RCC 7860 (cell line): Measurements from ENCODE around the gene PIK3CB.
"Not testable (repeated sequence)": the region's sequence is repeated elsewhere in the genome, so short reads cannot be mapped to it uniquely, and the experiment has no call there.

Experiments used
- DNase-seq: peaks from one replicate; pipeline ENCODE4 v3.0.0-alpha.2; 2015; ENCODE audit warnings: low spot score
- FAIRE-seq: peaks from 2 replicates; lab custom pipeline; 2012; peaks lifted over from hg19 to GRCh38; lab: Jason Lieb, UNC

Gene PIK3CB

GRCh38 chr3:138688871-138689299 is 145.8 kb downstream of the PIK3CB start:
- FAIRE-seq (no peak), DNase-seq (no peak)

DNA sequence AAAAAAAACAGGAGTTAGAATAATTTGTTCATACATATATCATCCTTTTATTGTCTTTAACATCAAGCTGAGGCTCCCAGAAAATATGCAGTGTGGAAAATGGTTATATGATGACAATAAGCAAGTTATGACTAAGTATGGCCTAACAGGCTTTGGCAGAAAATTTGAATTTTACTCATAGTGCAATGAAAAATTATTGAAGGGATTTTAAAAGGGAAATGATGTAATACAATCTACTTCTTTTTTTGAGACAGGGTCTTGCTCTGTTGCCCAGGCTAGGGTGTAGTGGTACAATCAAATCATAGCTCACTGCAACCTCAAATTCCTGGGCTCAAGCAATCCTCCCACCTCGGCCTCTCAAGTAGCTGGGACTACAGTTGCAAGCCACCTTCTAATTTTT is 147.5 kb downstream of the PIK3CB start:
- DNase-seq, result no peak
- FAIRE-seq, result no peak

DNA sequence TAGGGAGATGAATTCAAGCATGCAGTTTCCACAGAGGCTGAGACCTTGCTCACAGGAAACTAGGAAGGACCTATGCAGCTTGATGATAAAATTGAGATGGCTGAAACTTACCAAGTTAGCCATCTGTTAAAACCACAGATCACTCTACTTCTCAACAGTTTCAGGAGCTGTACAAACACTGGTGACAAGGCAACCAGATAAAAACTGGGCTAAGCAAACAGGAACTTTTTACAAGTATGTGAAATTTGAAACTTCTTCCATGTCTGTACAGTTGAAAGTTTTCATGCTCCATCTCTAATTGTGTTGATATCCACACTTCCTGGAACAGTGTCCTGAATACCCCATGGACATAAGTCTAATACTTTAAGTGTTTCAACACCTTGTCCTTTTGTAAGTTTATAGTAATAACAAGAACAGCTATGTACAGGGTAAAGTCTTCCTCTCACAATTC is 147.9 kb downstream of the PIK3CB start:
- DNase-seq, result peak; percentile 87
- peak; percentile 95 for FAIRE-seq

- FAIRE-seq, result no peak
- no peak for DNase-seq
Measured at GRCh38 chr3:138684396-138684795, 150.3 kb downstream of the PIK3CB start.

GRCh38 chr3:138682648-138683047 is 152.1 kb downstream of the PIK3CB start:
- DNase-seq (no peak), FAIRE-seq (no peak)

DNA sequence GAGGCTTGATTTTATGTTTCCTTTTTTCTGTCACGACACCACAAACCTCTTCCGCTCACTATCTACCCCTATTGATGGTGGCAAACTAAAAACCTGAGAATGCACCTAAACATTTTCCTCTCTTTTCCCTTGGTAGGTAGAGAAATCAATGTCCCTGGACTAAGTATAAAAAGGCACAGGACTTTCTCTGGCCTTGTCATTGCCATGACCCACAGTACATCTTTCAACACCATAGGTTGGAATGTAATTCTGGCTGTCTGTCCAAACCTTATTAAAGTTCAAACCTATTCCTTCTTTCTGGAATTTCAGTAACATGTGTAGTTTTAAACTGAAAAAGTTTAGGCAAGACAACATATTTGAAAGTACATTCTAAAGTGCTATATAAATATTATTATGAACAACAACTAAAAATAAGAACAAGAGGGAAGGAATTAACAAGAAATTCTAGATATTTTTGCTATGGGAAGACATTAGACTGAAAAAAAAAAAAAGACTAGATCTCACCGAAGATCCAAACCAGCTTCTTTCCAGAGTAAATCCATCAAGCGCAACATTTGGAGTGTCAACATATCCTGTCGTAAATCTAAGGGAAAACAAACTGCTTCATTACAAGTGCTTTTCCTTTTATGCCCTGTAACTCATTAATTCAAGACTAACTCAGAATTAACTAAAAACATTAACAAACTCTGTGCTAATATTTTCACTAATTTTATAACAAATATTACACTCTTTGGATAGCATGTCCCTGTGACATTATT is 153.1 kb downstream of the PIK3CB start:
- FAIRE-seq (no peak), DNase-seq (no peak)

- not testable (repeated sequence) for DNase-seq, FAIRE-seq
Measured at GRCh38 chr3:138680974-138681373, 153.8 kb downstream of the PIK3CB start.

DNA sequence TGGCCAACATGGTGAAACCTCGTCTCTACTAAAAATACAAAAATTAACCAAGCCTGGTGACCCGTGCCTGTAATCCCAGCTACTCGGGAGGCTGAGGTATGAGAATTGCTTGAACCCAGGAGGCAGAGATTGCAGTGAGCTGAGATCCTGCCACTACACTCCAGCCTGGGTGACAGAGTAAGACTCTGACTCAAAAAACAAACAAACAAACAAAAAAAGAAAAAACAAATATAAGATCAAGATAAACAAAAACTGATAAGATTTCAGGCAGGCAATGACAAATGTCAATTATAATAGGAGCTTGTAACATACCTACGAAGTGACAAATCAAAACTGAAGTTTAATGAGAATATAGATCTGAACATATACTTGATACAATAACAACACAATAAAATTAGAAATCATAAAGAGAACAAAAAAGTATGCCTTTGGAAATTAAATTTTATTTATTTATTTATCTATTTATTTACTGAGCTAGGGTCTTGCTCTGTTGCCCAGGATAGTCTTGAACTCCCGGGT is 155.8 kb downstream of the PIK3CB start:
- DNase-seq, result no peak
- FAIRE-seq, result peak; percentile 48

GRCh38 chr3:138678086-138678485 is 156.6 kb downstream of the PIK3CB start:
- DNase-seq (peak; percentile 54), FAIRE-seq (peak; percentile 89)

DNA sequence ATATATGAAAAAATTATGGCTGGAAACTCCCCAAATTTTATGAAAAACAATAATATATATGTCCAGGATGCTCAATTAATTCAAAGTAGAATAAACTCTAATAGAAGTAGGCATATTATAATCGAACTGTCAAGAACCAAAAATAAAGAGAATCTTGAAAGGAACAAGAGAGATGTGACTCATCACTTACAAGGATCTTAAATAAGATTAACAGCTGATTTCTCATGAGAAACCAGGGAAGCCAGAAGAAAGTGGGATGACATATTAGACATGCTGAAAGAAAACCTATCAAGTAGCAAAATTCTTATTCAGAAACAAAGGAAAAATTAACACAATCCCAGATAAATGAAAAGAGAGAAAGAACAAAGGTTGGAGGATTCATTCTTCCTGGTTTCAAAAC is 159.3 kb downstream of the PIK3CB start:
- FAIRE-seq, result no peak
- DNase-seq, result no peak

- FAIRE-seq, result no peak
- peak; percentile 28 for DNase-seq
Measured at GRCh38 chr3:138673641-138674530, 160.8 kb downstream of the PIK3CB start.

DNA sequence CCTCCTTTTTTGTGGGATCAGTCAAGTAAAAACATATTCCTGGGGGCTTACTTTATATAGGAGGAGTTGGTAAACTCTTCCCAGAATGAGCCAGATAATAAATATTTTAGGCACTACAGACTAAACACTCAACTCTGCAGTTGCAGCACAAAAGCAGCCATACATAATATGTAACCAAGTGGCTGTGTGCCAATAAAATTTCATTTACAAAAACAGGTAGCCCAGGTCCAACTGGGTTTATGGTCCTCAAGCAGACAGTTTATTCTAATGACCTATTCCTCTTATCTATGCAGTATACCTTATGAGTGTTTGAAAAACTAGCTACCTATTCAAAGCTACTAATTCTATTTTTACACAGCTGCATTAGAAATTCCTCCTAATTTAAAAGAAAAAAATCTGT is 164.3 kb downstream of the PIK3CB start:
- no peak for DNase-seq
- FAIRE-seq, result no peak

GRCh38 chr3:138668107-138668506 is 166.6 kb downstream of the PIK3CB start:
- DNase-seq (no peak), FAIRE-seq (no peak)

DNA sequence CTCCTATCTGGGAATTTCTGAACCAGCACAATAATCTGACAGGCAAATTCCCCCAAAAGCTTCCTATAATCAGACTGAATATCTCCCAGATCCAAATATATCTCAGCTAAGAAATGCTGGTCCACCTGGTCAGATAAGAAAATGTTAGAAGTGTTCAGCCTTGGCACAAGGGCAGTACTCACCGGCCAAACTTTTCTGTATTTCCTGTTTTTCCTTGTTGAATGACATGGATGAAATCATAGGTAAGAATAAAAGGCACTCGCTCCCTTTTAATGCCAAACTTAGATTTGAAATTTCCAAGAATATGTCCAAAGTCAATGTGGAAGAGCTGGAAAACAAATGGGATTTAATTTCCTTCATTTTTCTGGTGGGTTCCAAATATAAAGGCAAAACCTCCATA is 177.2 kb downstream of the PIK3CB start:
- no peak for FAIRE-seq
- DNase-seq, result no peak

DNA sequence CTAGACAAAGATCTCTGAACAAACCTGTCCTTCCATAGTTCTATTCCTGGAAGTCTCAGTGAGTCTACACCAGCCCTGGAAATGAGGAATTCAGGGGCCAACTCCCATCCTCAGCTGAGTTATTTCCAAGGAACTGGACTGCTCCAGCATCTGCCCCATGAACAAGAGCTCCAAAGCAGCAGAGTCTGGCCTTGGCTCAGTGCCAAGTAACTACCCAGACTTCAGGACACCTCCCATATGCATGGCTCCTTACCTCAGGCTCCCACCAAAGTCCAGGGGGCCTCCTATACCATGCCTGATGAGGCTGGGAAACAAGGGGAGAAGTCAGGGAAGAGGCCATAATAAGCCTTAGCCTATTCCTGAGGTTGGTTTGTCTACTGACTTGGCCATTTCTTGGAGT is 181.2 kb downstream of the PIK3CB start:
- DNase-seq (no peak), FAIRE-seq (no peak)

DNA sequence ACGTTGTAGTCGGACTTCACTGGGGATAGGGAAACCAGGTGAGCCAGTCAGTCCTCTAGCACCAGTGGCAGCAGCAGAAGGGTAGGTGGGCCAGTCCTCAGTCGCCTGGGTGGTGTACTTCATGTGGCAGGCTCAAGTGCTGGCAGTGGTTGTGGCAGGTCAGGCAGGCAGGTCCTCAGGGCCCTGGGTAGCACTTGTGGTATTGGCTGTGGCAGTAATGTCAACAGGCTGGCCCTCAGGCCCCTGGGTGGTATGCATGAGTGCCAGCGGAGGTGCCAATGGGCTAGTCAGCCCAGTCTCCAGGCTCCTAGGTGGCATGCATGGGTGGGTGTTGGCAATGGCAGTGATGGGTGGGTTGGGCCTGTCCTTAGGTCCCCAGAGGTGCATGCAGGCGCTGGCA is 185.6 kb downstream of the PIK3CB start:
- FAIRE-seq (no peak), DNase-seq (no peak)

DNA sequence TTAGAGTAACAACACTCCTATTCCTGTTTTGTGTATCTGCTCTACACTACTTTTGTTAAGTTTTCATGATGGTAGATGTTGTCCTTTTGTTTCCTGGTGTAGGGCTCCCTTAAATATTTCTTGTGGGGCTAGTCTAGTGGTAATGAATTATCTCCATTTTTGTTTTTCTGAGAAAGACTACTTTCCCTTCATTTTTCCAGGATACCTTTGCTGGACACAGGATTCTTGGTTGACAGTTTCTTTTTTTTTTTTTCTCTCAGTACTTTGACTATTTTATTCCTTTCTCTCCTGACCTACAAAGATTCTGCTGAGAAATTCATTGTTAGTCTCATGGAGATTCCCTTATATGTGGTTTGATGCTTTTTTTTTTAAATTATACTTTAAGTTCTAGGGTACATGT is 188.2 kb downstream of the PIK3CB start:
- DNase-seq (no peak), FAIRE-seq (no peak)

DNA sequence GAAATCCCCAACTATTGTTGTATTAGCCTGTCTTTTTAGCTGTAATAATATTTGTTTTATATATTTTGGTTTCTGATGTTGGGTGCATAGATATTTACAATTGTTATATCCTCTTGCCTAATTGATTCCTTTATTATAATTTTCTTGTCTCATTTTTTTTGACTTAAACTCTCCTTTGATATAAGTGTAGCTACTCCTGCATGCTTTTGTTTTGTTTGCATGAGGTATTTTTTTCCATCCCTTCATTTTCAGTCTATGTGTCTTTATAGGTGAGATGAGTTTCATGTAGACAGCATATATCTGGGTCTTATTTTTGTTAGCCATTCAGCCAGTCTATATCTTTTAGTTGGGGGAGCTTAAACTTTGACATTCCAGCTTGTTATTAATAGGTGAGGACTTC is 188.7 kb downstream of the PIK3CB start:
- DNase-seq (no peak), FAIRE-seq (no peak)

DNA sequence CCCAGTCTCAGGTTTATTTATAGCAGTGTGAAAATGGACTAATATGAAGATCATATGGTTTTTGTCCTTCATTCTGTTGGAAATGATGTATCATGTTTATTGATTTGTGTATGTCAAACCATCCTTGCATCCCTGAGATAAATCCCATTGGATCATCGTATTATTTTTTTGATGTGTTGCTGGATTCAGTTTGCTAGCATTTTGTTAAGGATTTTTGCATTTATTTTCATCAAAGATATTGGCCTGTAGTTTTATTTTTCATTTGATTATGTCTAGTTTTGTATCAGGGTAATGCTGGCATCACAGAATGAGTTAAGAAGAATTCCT is 191.8 kb downstream of the PIK3CB start:
- DNase-seq, result no peak

DNA sequence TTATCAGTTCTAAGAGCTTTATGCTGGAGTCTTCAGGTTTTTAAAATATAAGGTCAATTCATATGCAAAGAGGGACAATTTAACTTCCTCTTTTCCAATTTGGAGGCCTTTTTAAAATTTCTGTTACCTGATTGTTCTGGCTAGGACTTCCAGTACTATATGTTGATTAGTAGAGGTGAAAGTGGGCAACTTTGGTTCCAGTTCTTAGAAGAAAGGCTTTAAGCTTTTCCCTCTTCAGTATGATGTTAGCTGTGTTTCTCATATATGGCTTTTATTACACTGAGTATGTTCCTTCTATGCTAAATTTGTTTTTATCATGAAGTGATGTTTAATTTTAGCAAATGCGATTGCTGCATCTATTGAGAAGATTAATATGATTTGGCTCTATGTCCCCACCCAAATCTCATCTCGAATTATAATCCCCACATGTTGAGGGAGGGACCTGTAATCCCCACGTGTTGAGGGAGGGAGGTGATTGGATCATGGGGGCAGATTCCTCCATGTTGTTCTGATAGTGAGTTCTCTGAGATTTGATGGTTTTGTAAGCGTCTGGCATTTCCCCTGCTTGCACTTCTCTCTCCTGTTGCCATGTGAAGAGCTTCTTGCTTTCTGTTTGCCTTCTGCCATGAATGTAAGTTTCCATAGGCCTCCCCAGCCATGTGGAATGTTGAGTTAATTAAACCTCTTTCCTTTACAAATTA is 192.4 kb downstream of the PIK3CB start:
- no peak for FAIRE-seq
- no peak for DNase-seq

More for the DNA sequence above, 191.8 kb downstream of the PIK3CB start:
- no peak for FAIRE-seq

DNA sequence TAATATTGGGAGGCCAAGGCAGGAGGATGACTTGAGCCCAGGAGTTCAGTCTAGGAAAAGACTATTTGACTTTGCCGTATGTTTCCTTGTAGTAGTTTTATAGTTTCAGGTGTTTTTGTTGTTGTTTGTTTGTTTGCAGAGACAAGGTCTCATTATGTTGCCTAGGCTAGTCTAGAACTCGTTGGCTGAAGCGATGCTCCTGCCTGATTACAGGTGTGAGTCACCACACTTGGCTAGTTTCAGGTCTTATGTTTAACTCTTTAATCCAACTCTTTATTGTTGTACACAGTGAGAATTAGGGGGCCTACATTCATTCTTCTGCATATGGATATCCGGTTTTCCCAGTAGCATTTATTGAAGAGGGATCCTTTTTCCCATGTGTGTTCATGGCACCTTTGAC is 194.2 kb downstream of the PIK3CB start:
- DNase-seq, result no peak
- FAIRE-seq, result no peak
